GM15510 (cell line): Measurements from ENCODE around the gene TMEM125.

ENCODE experiments used
- POLR2A ChIP-seq: IDR thresholded peaks from 3 replicates; pipeline ENCODE4 v1.6.1; 2011; ENCODE audit warnings: borderline replicate concordance; ENCODE audit not compliant: insufficient read length; ENCODE audit errors: extremely low read depth

The TMEM125 gene

GRCh38 chr1:43317817-43318471 lies 48.2 kb downstream of the TMEM125 start:
- TF ChIP-seq POLR2A, result no peak

- TF ChIP-seq POLR2A, result no peak
Observed at GRCh38 chr1:43318831-43319230, 49.0 kb downstream of the TMEM125 start.

GRCh38 chr1:43319288-43319687 lies 49.5 kb downstream of the TMEM125 start:
- TF ChIP-seq POLR2A, result no peak

DNA sequence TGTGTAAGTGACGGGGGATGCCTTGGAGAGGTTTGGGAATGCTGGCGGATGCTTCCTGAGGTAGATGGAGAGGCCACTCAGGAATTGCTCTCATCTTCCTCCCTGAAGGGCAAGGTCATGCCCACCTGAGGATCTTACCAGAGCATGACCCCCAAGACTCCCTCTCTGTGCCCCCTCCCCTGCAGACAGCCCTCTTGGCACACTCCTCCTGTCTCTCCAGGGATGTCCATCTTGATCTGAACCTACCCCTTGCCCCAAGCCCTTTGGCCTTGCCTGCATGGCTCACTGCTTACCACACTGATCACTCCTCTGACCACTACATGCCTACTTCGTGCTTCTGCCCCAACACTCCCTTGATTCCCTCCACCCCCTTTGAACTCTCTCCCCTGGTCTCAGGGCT lies 50.0 kb downstream of the TMEM125 start:
- TF ChIP-seq POLR2A, result no peak

GRCh38 chr1:43321331-43321891 lies 51.6 kb downstream of the TMEM125 start:
- TF ChIP-seq POLR2A, result no peak

GRCh38 chr1:43322506-43322905 lies 52.7 kb downstream of the TMEM125 start:
- no peak for TF ChIP-seq POLR2A
